ENCODE results near the gene ARHGAP15. TPM values are rescaled to one million over a fixed set of nuclear protein-coding genes. Genes with fewer than 3 reads are reported as not detected.
A peak's percentile ranks its signal among the peaks of the same experiment; 100 is the strongest.

ARHGAP15 gene
- total RNA-seq, 1 experiment from 2014 or later: 82.8 TPM

GRCh38 chr2:143453981-143454511, 324.8 kb downstream of the ARHGAP15 start:
- no peak for DNase-seq
- Histone ChIP-seq H3K9ac (ENCODE audit: low read length) (no peak overlapping the region), H3K36me3 (ENCODE audit: insufficient read depth, low read length) (no peaks in the 10 kb centered on the region), H3K4me3 (ENCODE audit: low read length) (no peak overlapping the region), H3K27me3 (ENCODE audit: low read length) (no peaks in the 10 kb centered on the region), H3K79me2 (ENCODE audit: low read length) (no peaks in the 10 kb centered on the region), H3K4me1 (ENCODE audit: low read length) (no peaks in the 10 kb centered on the region), H4K20me1 (ENCODE audit: insufficient read depth, low read depth, low read length) (no peaks in the 10 kb centered on the region), H3K9me2 (replicated peaks; ENCODE audit: insufficient read depth, low read length) (no peaks in the 10 kb centered on the region), H3K27ac (ENCODE audit: low read length) (no peak overlapping the region), H2AFZ (ENCODE audit: low read length) (no peak overlapping the region), H3K4me2 (ENCODE audit: low read depth, low read length, poor library complexity, severe bottlenecking) (no peak overlapping the region), H3K9me3 (ENCODE audit: low read length) (no peaks in the 10 kb centered on the region)

DNA sequence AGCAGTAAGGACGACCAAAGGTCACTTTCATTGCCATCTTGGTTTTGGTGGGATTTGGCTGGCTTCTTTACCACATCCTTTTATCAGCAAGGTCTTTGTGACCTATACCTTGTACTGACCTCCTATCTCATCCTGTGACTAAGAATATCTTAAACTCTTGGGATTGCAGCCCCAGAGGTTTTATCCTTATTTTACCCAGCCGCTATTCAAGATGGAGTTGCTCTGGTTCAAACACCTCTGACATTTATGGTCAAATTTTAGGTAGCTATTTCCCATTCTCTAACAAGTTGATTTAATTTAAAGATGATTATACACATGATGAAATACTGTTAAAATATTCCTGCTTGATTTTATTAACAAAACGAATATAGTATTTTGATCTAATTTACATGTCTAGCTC, 326.1 kb downstream of the ARHGAP15 start:
- no peak overlapping the region for H3K4me2 ChIP-seq (ENCODE audit: low read depth, low read length, poor library complexity, severe bottlenecking)
- no peak overlapping the region for H3K4me3 ChIP-seq (ENCODE audit: low read length)
- no peaks in the 10 kb centered on the region for H3K9me3 ChIP-seq (ENCODE audit: low read length)
- H3K9me2 ChIP-seq (replicated peaks; ENCODE audit: insufficient read depth, low read length): no peaks in the 10 kb centered on the region
- no peaks in the 10 kb centered on the region for H3K4me1 ChIP-seq (ENCODE audit: low read length)
- DNase-seq: no peak
- no peaks in the 10 kb centered on the region for H3K36me3 ChIP-seq (ENCODE audit: insufficient read depth, low read length)
- H4K20me1 ChIP-seq (ENCODE audit: insufficient read depth, low read depth, low read length): no peaks in the 10 kb centered on the region
- H3K9ac ChIP-seq (ENCODE audit: low read length): no peak overlapping the region
- H3K27me3 ChIP-seq (ENCODE audit: low read length): no peaks in the 10 kb centered on the region
- H2AFZ ChIP-seq (ENCODE audit: low read length): no peak overlapping the region
- H3K79me2 ChIP-seq (ENCODE audit: low read length): no peaks in the 10 kb centered on the region
- H3K27ac ChIP-seq (ENCODE audit: low read length): no peak overlapping the region

DNA sequence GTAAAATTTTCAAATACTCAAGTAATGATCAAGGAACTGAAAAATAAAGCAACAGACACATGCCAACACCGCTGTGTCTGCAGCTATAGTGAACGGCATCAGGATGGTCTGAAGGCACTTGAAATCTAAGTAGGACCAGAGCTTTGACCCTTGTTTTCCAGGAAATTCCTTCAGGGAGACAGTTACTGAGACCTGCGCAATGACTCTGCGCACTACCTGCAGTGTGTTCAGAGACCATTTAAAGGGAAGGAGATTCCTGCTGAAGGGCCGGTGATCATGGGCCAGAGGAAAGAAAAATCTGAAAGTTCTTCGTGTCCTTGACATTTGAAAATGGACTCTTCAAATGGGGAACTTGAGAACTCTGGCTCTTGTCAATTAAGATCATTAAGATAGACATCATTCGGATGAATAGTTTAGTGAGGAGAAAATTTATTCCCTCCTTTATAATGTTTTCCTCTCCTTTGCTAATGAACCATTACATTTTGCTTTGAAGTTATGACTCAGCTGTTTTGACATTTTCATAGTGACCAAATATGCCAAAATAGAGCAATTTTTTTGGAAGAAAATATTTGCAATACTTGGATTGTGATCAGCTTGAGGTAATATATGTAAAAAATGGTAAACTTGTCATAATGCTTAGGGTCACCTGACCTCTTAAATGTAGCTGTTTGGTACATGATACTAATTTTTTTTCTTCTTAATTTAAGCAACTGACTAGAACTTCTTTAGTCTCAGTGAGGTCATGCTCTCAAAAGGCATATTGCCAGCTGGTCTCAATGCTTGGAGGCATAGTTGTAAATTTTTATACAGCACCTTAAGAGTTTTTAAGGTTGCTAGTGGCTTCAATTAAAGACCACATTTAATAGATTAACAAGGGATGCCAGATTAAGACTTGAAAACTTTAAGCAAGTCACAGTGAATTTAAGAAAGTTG, 329.3 kb downstream of the ARHGAP15 start:
- Histone ChIP-seq H3K27ac (ENCODE audit: low read length) (no peak overlapping the region), H3K79me2 (ENCODE audit: low read length) (no peaks in the 10 kb centered on the region), H3K4me1 (ENCODE audit: low read length) (no peaks in the 10 kb centered on the region), H4K20me1 (ENCODE audit: insufficient read depth, low read depth, low read length) (no peaks in the 10 kb centered on the region), H3K9me2 (replicated peaks; ENCODE audit: insufficient read depth, low read length) (no peaks in the 10 kb centered on the region), H3K27me3 (ENCODE audit: low read length) (no peaks in the 10 kb centered on the region), H3K36me3 (ENCODE audit: insufficient read depth, low read length) (no peaks in the 10 kb centered on the region), H3K4me3 (ENCODE audit: low read length) (no peak overlapping the region), H2AFZ (ENCODE audit: low read length) (no peak overlapping the region), H3K9ac (ENCODE audit: low read length) (no peak overlapping the region), H3K9me3 (ENCODE audit: low read length) (no peaks in the 10 kb centered on the region), H3K4me2 (ENCODE audit: low read depth, low read length, poor library complexity, severe bottlenecking) (no peak overlapping the region)
- DNase-seq: no peak

- Histone ChIP-seq H3K9ac (ENCODE audit: low read length) (no peak overlapping the region), H4K20me1 (ENCODE audit: insufficient read depth, low read depth, low read length) (no peaks in the 10 kb centered on the region), H3K4me1 (ENCODE audit: low read length) (no peaks in the 10 kb centered on the region), H3K9me3 (ENCODE audit: low read length) (no peaks in the 10 kb centered on the region), H3K4me3 (ENCODE audit: low read length) (no peak overlapping the region), H3K79me2 (ENCODE audit: low read length) (no peaks in the 10 kb centered on the region), H3K9me2 (replicated peaks; ENCODE audit: insufficient read depth, low read length) (no peaks in the 10 kb centered on the region), H2AFZ (ENCODE audit: low read length) (no peak overlapping the region), H3K27ac (ENCODE audit: low read length) (no peak overlapping the region), H3K27me3 (ENCODE audit: low read length) (no peaks in the 10 kb centered on the region), H3K36me3 (ENCODE audit: insufficient read depth, low read length) (no peaks in the 10 kb centered on the region), H3K4me2 (ENCODE audit: low read depth, low read length, poor library complexity, severe bottlenecking) (no peak overlapping the region)
- DNase-seq: no peak
Observed at GRCh38 chr2:143460382-143460781, 331.2 kb downstream of the ARHGAP15 start.

DNA sequence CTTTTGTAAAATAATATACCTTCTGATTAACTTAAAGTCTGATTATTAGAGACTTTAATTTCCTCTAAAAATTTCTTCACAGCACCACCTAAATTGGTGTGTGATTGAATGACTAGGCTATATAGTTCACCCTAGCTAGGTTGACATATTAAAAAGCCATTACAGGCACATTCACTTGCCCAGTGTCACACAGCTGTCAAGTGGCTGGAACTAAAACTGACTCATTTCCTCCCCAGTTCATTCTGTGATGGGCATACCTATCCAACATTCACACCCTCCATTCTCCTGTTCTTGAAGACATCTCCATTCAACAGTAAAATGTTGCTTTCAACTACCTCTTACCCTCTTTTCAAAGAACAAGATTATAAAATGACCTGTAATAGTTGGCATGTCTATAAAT, 334.5 kb downstream of the ARHGAP15 start:
- DNase-seq: no peak
- Histone ChIP-seq H3K9me3 (ENCODE audit: low read length) (no peaks in the 10 kb centered on the region), H3K9me2 (replicated peaks; ENCODE audit: insufficient read depth, low read length) (no peaks in the 10 kb centered on the region), H3K4me3 (ENCODE audit: low read length) (no peak overlapping the region), H3K9ac (ENCODE audit: low read length) (no peak overlapping the region), H3K27ac (ENCODE audit: low read length) (no peak overlapping the region), H2AFZ (ENCODE audit: low read length) (no peak overlapping the region), H3K4me2 (ENCODE audit: low read depth, low read length, poor library complexity, severe bottlenecking) (no peak overlapping the region), H3K36me3 (ENCODE audit: insufficient read depth, low read length) (no peaks in the 10 kb centered on the region), H4K20me1 (ENCODE audit: insufficient read depth, low read depth, low read length) (no peaks in the 10 kb centered on the region), H3K4me1 (ENCODE audit: low read length) (peaks cover 9% of the 10 kb centered on the region), H3K27me3 (ENCODE audit: low read length) (no peaks in the 10 kb centered on the region), H3K79me2 (ENCODE audit: low read length) (no peaks in the 10 kb centered on the region)

- H3K4me3 ChIP-seq (ENCODE audit: low read length): no peak overlapping the region
- DNase-seq: no peak
Observed at GRCh38 chr2:143466391-143466790, 337.2 kb downstream of the ARHGAP15 start.

GRCh38 chr2:143467011-143467410, 337.8 kb downstream of the ARHGAP15 start:
- H3K9ac ChIP-seq (ENCODE audit: low read length): no peak overlapping the region

More at GRCh38 chr2:143466391-143466790, 337.2 kb downstream of the ARHGAP15 start:
- Histone ChIP-seq H3K9me2 (replicated peaks; ENCODE audit: insufficient read depth, low read length) (no peaks in the 10 kb centered on the region), H2AFZ (ENCODE audit: low read length) (no peak overlapping the region), H3K4me1 (ENCODE audit: low read length) (peaks cover 11% of the 10 kb centered on the region), H4K20me1 (ENCODE audit: insufficient read depth, low read depth, low read length) (no peaks in the 10 kb centered on the region), H3K4me2 (ENCODE audit: low read depth, low read length, poor library complexity, severe bottlenecking) (no peak overlapping the region), H3K27ac (ENCODE audit: low read length) (no peak overlapping the region), H3K27me3 (ENCODE audit: low read length) (no peaks in the 10 kb centered on the region), H3K9ac (ENCODE audit: low read length) (no peak overlapping the region), H3K36me3 (ENCODE audit: insufficient read depth, low read length) (no peaks in the 10 kb centered on the region), H3K79me2 (ENCODE audit: low read length) (no peaks in the 10 kb centered on the region), H3K9me3 (ENCODE audit: low read length) (no peaks in the 10 kb centered on the region)

GRCh38 chr2:143468341-143468888, 339.2 kb downstream of the ARHGAP15 start:
- H3K4me3 ChIP-seq (ENCODE audit: low read length): no peak overlapping the region
- H3K4me2 ChIP-seq (ENCODE audit: low read depth, low read length, poor library complexity, severe bottlenecking): no peak overlapping the region
- no peak overlapping the region for H3K9ac ChIP-seq (ENCODE audit: low read length)
- H3K79me2 ChIP-seq (ENCODE audit: low read length): no peaks in the 10 kb centered on the region
- H3K27me3 ChIP-seq (ENCODE audit: low read length): no peaks in the 10 kb centered on the region
- no peaks in the 10 kb centered on the region for H3K36me3 ChIP-seq (ENCODE audit: insufficient read depth, low read length)
- no peak overlapping the region for H3K27ac ChIP-seq (ENCODE audit: low read length)
- H3K9me3 ChIP-seq (ENCODE audit: low read length): no peaks in the 10 kb centered on the region
- H3K4me1 ChIP-seq (ENCODE audit: low read length): peaks cover 11% of the 10 kb centered on the region
- H3K9me2 ChIP-seq (replicated peaks; ENCODE audit: insufficient read depth, low read length): no peaks in the 10 kb centered on the region
- no peaks in the 10 kb centered on the region for H4K20me1 ChIP-seq (ENCODE audit: insufficient read depth, low read depth, low read length)
- no peak overlapping the region for H2AFZ ChIP-seq (ENCODE audit: low read length)
- peak; percentile 33 for DNase-seq

More at GRCh38 chr2:143467011-143467410, 337.8 kb downstream of the ARHGAP15 start:
- Histone ChIP-seq H3K4me1 (ENCODE audit: low read length) (peaks cover 11% of the 10 kb centered on the region), H3K4me3 (ENCODE audit: low read length) (no peak overlapping the region), H3K9me2 (replicated peaks; ENCODE audit: insufficient read depth, low read length) (no peaks in the 10 kb centered on the region), H3K27me3 (ENCODE audit: low read length) (no peaks in the 10 kb centered on the region), H3K4me2 (ENCODE audit: low read depth, low read length, poor library complexity, severe bottlenecking) (no peak overlapping the region), H3K79me2 (ENCODE audit: low read length) (no peaks in the 10 kb centered on the region), H4K20me1 (ENCODE audit: insufficient read depth, low read depth, low read length) (no peaks in the 10 kb centered on the region), H3K36me3 (ENCODE audit: insufficient read depth, low read length) (no peaks in the 10 kb centered on the region), H3K9me3 (ENCODE audit: low read length) (no peaks in the 10 kb centered on the region), H2AFZ (ENCODE audit: low read length) (no peak overlapping the region), H3K27ac (ENCODE audit: low read length) (no peak overlapping the region)
- DNase-seq: no peak
